Measurements from ENCODE around the gene ARMH1.
"Not testable (repeated sequence)": the region's sequence is repeated elsewhere in the genome, so short reads cannot be mapped to it uniquely, and the experiment has no call there.

ARMH1 gene

DNA sequence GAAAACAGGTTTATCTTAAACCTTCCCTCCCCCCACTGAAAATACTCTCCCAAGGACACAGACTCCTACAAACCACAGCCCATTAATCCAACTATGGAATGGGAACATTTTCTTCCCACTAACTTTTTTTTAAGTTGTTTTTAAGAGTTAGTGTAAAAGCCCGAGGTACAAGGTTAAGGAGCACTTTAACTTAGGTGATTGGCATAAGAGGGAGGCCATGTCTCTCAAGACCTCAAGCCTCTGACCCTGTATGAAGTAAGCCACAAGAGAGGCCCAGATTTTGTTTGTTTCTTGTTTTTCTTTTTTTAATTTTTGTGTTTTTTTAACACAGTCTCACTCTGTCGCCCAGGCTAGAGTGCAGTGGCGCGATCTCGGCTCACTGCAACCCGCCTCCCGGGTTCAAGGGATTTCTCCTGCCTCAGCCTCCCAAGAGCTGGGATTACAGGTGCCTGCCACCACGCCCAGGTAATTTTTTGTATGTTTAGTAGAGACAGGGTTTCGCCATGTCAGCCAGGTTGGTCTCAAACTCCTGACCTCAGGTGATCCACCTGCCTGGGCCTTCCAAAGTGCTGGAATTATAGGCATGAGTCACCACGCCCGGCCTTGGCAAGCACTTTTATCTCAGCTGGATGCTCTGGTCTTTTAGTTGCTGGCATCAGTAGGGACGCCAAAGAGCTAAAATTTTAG is 14.4 kb downstream of the ARMH1 start:
- no peak for FAIRE-seq
- no peak for DNase-seq (ENCODE audit: extremely low spot score, insufficient read length, low read depth)

DNA sequence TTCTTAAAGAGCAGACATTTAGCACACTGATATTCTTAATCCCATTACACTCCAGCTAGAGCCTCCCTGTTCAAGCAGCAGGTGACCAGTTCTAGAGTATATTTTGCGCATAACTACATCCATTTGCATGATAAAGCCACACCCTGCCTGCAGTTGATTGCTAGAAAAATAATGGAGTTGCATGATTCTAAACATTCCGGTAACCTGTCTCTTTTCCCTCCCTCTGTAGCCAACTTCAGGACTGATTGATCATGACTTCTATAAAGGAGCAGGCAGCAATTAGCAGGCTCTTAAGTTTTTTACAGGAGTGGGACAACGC is 14.9 kb downstream of the ARMH1 start:
- DNase-seq (ENCODE audit: extremely low spot score, insufficient read length, low read depth), result no peak
- FAIRE-seq, result no peak

- FAIRE-seq (no peak), DNase-seq (ENCODE audit: extremely low spot score, insufficient read length, low read depth) (no peak)
Observed at GRCh38 chr1:44693159-44693558, 18.6 kb downstream of the ARMH1 start.

GRCh38 chr1:44693900-44694299 is 19.4 kb downstream of the ARMH1 start:
- FAIRE-seq (no peak), DNase-seq (ENCODE audit: extremely low spot score, insufficient read length, low read depth) (no peak)

DNA sequence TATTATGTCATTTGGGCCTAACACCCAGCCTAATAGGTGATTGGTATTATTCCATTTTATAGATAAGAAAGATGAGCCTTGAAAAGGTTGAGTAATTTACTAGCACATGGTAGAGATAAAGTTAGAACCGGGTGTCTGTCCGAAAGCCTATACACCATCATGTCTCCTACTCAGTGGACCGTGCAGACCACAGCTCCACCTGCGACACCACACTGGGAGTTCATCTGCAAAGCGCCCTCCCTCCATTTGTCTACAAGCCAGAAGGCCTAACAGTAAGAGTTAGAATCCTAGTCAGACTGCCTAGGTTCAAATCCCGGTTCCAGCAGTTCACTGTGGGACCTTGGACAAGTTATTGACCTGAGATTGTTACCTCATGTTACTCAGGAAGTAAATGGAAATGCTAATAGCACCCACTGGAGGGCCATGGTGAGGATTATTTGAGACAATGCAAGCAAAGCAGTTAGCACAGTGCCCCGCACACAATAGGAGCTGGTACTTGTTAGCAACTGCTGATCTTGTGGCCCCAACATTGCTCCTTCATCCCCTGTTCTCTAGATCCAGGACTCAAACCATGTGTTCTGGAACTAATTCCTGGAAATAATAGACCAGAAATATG is 20.5 kb downstream of the ARMH1 start:
- FAIRE-seq, result peak; percentile 97
- DNase-seq (ENCODE audit: extremely low spot score, insufficient read length, low read depth), result no peak

GRCh38 chr1:44695671-44696070 is 21.2 kb downstream of the ARMH1 start:
- FAIRE-seq (no peak), DNase-seq (ENCODE audit: extremely low spot score, insufficient read length, low read depth) (no peak)

DNA sequence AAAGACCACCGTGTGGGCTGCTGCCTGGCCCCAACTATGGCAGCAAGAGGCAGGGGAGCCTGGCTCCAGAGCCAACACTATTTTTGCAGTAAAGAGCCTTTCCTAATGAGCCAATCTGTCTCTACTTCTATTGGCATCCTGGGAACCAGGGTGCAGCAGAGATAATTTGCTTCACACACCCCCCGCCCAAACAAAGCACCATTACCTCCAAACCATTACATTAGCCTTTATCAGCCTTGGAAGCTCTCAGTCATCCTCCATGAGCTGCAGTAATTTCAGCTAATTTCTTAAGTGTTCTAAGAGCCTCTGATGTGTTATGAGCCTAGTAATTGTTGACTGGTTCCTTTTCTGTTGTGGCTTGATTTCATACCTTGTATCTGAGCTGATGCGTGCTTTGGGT is 21.6 kb downstream of the ARMH1 start:
- FAIRE-seq, result no peak
- DNase-seq (ENCODE audit: extremely low spot score, insufficient read length, low read depth), result no peak

DNA sequence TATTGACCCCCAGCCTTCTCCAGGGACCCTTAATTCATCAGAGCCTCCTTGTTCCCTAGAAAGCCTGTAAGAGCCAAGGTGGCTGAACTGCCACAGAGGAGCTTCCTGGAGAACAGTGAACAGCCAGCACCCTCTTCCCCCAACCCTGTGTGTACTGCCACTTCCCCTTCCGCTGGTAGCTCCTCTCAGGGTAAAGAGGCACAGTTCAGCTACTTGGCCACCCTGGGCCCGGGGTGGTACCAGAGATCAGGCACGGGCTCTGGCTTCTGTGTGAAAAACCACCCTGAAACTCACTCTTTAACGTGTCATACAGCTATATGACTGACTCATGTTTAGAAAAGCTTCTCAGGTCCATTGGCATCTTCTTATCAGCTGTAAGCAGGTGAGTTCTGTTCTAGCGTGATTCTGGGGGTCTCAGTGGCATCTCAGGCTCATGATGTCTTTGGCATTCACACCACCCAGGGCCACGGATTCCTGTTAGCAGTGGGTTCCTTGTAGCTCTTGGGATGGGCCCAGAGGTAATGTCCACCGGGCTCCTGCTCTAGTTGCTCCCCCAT is 22.4 kb downstream of the ARMH1 start:
- FAIRE-seq (peak; percentile 80), DNase-seq (ENCODE audit: extremely low spot score, insufficient read length, low read depth) (no peak)

DNA sequence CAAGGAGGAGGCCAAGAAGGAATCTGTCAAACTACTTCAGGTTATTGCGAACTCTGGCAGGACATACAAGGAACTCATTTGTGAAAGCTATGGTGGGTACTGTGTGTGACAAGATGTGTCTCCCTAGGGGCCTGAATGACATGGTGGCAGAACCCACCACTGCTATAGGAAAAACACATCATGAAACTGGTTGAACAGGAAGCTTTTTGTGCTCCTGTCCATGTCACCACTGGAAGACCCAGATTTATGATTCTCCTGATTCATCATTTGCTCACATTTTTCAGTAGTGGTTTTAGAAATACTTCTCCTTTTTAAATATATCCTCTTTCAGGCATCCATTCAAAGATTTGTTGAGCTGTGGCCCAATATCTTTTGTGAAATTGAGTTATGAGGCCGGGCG is 23.6 kb downstream of the ARMH1 start:
- DNase-seq (ENCODE audit: extremely low spot score, insufficient read length, low read depth), result no peak
- peak; percentile 65 for FAIRE-seq

GRCh38 chr1:44699375-44699774 is 24.9 kb downstream of the ARMH1 start:
- FAIRE-seq; DNase-seq (ENCODE audit: extremely low spot score, insufficient read length, low read depth): not testable (repeated sequence)

DNA sequence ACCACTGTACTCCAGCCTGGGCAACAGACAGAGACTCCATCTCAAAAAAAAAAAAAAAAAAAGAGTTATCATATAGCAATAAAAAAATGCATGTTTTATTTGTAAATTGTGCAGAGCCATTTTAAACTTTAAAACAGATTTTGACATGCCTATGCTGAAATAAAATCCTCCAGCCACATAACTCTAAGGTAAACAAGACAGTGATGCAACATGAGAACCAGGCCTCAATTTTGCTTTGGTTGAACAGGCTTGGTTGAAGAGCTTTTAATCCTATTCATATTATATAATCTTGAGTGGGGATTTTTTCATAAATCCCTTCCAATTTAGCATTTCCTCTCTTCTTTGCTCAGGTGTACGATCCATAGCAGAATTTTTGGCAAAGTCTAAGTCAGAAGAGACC is 26.1 kb downstream of the ARMH1 start:
- FAIRE-seq (no peak), DNase-seq (ENCODE audit: extremely low spot score, insufficient read length, low read depth) (no peak)

DNA sequence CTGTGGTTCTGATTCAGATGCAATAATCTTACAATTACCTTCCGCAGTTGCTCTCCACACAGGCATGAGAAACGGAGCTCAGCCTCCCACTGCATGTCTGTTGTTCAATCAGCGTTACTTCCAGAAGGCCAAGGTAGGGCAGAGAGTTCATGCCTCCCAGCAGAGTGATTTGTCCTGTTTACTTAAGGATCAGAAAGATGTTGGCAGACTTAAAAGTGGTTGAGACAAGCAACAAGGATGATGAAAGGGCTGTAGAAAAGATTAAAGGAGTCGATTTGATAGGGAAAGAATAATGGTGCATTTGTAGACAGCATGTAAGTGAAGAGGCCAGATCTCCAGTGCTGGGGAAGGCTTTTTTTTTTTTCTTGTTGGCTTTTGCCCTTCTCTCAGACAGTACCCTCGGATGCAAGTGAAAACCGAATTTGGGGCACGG is 26.6 kb downstream of the ARMH1 start:
- no peak for FAIRE-seq
- DNase-seq (ENCODE audit: extremely low spot score, insufficient read length, low read depth), result no peak

- DNase-seq (ENCODE audit: extremely low spot score, insufficient read length, low read depth) (no peak), FAIRE-seq (no peak)
Observed at GRCh38 chr1:44705470-44705869, 31.0 kb downstream of the ARMH1 start.

DNA sequence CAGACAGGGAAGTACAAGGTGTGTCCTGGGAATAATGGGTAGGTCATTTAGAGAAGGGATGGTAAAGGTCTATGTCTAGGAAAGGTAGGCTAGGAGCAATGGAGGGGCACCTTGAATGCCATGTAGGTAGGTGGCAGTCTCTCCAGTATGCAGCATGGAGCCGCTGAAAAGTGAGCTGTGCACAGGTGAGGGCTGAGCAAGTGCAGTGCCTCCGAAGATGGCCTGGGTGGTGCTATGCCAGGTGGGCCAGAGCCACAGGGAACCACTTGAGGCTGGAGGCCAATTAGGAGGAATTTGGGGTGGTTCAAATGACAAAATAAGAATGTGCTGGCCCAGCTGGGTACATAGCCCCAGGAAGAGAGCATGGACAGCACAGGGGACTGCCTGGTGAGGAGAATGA is 31.4 kb downstream of the ARMH1 start:
- DNase-seq (ENCODE audit: extremely low spot score, insufficient read length, low read depth) (no peak), FAIRE-seq (no peak)

GRCh38 chr1:44707112-44707881 is 32.8 kb downstream of the ARMH1 start:
- FAIRE-seq, result no peak
- DNase-seq (ENCODE audit: extremely low spot score, insufficient read length, low read depth), result no peak

GRCh38 chr1:44707959-44708831 is 33.7 kb downstream of the ARMH1 start:
- DNase-seq (ENCODE audit: extremely low spot score, insufficient read length, low read depth) (no peak), FAIRE-seq (peak; percentile 91)

- peak; percentile 64 for FAIRE-seq
- no peak for DNase-seq (ENCODE audit: extremely low spot score, insufficient read length, low read depth)
Observed at GRCh38 chr1:44713321-44713781, 38.8 kb downstream of the ARMH1 start.

- FAIRE-seq, result no peak
- DNase-seq (ENCODE audit: extremely low spot score, insufficient read length, low read depth), result no peak
Observed at GRCh38 chr1:44714532-44714931, 40.0 kb downstream of the ARMH1 start.

- DNase-seq (ENCODE audit: extremely low spot score, insufficient read length, low read depth) (peak; percentile 64), FAIRE-seq (peak; percentile 96)
Observed at GRCh38 chr1:44714944-44715571, 40.5 kb downstream of the ARMH1 start.

DNA sequence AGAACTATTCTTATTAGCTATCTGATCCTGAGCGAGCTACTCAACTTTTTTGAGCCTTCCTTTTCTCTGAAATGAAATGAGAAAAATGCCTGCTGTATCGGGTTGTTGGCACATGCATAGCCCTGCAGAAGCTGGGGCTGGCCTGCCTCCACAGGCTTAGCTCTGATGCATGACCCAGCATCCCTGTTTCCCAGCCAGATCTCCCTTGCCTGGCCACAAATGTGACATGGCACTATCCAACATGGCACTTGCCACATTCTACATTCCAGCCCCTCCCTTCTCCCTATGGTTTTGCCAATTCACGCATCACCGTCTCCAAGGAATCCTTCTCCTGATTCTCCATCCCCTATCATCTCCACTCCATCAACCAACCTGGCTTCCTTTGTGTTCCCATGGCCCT is 42.6 kb downstream of the ARMH1 start:
- FAIRE-seq, result no peak
- no peak for DNase-seq (ENCODE audit: extremely low spot score, insufficient read length, low read depth)
